HG03342 (cell line): Measurements from ENCODE around the gene DHX16.
"Not testable (repeated sequence)": the region's sequence is repeated elsewhere in the genome, so short reads cannot be mapped to it uniquely, and the experiment has no call there.

Experiments
- ATAC-seq: cut with Tn5 transposase; IDR thresholded peaks from one replicate; pipeline ENCODE4 v1.9.1; 2021; ENCODE audit warnings: mild to moderate bottlenecking, moderate library complexity; ENCODE audit not compliant: unreplicated experiment

DHX16 gene

GRCh38 chr6:30672445-30673253, at the start of gene DHX16:
DHX16 (minus strand) TSS chr6:30673006; CDS start chr6:30672841, 165 bp downstream.
- ATAC-seq: peak; percentile 60

- ATAC-seq: not testable (repeated sequence)
Observed at GRCh38 chr6:30722025-30722279, 49.1 kb upstream of the DHX16 start.

GRCh38 chr6:30721198-30722024, 48.6 kb upstream of the DHX16 start:
- ATAC-seq: no peak

GRCh38 chr6:30720738-30721197, 48.0 kb upstream of the DHX16 start:
- no peak for ATAC-seq

- peak; percentile 37 for ATAC-seq
Observed at GRCh38 chr6:30719791-30720737, 47.3 kb upstream of the DHX16 start, which contains the start of gene TUBB. TUBB (plus strand) TSS chr6:30720352; CDS start chr6:30720507, 155 bp downstream.

- ATAC-seq: no peak
Observed at GRCh38 chr6:30719356-30719755, 46.5 kb upstream of the DHX16 start.

GRCh38 chr6:30717845-30718720, 45.3 kb upstream of the DHX16 start:
- ATAC-seq: not testable (repeated sequence)

- ATAC-seq: peak; percentile 60
Observed at GRCh38 chr6:30717129-30717844, 44.5 kb upstream of the DHX16 start, which contains the start of gene MDC1. MDC1 (minus strand) TSS chr6:30717281; CDS start chr6:30715175, 2,106 bp downstream.

- ATAC-seq: no peak
Observed at GRCh38 chr6:30716879-30717128, 44.0 kb upstream of the DHX16 start.

- no peak for ATAC-seq
Observed at GRCh38 chr6:30714263-30714662, 41.5 kb upstream of the DHX16 start.

GRCh38 chr6:30712441-30712945, 39.7 kb upstream of the DHX16 start:
- no peak for ATAC-seq

GRCh38 chr6:30711758-30712380, 39.1 kb upstream of the DHX16 start:
- no peak for ATAC-seq

GRCh38 chr6:30709101-30709868, 36.5 kb upstream of the DHX16 start:
- ATAC-seq: no peak

GRCh38 chr6:30707281-30707850, 34.6 kb upstream of the DHX16 start:
- ATAC-seq: no peak

- ATAC-seq: no peak
Observed at GRCh38 chr6:30705620-30706019, 32.8 kb upstream of the DHX16 start.

GRCh38 chr6:30703821-30704220, 31.0 kb upstream of the DHX16 start:
- ATAC-seq: no peak

- no peak for ATAC-seq
Observed at GRCh38 chr6:30703011-30703410, 30.2 kb upstream of the DHX16 start.

GRCh38 chr6:30700340-30700739, 27.5 kb upstream of the DHX16 start:
- ATAC-seq: no peak
